Measurements from ENCODE around the gene SF3B2. TPM values are rescaled to one million over a fixed set of nuclear protein-coding genes. Genes with fewer than 3 reads are reported as not detected.
"Not testable (repeated sequence)": the region's sequence is repeated elsewhere in the genome, so short reads cannot be mapped to it uniquely, and the experiment has no call there.

Gene SF3B2
- total RNA-seq, 2 donors from 2014 or later: 62.5 to 111 TPM

DNA sequence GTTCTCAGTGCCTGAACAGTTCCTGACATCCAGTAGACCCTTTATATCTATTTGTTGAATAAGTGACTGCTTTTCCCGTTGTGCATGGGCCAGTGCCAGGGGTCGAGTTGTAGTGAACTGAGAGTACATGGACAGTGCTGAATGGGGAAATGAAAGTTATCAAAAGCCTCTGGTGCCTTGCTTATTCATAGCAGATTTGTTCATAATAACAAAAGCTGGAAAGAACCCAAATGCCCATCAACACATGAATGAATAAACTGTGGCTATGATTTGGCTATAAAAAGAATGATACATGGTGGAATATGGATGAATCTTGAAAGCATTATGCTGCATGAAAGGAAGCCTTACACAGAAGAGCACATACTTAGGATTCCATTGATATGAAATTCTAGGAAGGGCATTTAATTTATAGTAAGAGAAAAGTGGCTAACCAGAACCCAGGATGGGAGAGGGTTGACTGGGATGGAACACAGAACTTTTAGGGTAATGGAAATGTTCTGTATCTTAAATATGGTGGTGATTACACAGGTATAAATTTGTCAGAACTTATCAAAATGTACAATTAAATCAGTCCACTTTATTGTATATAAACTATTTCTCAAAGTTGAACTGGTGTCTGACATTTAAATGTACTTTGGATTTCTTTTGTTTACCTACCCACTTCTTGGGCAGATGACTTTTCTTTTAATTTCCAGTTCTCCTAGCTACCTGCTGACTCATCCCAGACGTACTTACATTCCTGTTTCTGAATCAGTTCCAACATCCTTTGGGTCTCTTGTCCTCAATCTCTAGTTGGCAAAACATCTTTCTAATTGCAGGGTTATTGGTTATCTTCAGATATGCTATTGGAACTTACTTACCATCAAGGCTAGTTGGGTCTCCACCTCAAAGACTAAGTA is 60.7 kb downstream of the SF3B2 start:
- Histone ChIP-seq H3K27ac (peak overlapping the region in 1 of 2 donors; percentile 70), H3K4me3 (no peak overlapping the region), H3K36me3 (no peaks in the 10 kb centered on the region), H3K9me3 (no peaks in the 10 kb centered on the region), H3K27me3 (no peaks in the 10 kb centered on the region), H3K4me1 (peaks cover 0 to 48% of the 10 kb centered on the region in 2 donors)
- TF ChIP-seq, protein P1, sequence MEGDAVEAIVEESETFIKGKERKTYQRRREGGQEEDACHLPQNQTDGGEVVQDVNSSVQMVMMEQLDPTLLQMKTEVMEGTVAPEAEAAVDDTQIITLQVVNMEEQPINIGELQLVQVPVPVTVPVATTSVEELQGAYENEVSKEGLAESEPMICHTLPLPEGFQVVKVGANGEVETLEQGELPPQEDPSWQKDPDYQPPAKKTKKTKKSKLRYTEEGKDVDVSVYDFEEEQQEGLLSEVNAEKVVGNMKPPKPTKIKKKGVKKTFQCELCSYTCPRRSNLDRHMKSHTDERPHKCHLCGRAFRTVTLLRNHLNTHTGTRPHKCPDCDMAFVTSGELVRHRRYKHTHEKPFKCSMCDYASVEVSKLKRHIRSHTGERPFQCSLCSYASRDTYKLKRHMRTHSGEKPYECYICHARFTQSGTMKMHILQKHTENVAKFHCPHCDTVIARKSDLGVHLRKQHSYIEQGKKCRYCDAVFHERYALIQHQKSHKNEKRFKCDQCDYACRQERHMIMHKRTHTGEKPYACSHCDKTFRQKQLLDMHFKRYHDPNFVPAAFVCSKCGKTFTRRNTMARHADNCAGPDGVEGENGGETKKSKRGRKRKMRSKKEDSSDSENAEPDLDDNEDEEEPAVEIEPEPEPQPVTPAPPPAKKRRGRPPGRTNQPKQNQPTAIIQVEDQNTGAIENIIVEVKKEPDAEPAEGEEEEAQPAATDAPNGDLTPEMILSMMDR (IDR thresholded peaks at IDR 0.05): no peak
- peak; percentile 65 for DNase-seq (ENCODE audit: low spot score)

DNA sequence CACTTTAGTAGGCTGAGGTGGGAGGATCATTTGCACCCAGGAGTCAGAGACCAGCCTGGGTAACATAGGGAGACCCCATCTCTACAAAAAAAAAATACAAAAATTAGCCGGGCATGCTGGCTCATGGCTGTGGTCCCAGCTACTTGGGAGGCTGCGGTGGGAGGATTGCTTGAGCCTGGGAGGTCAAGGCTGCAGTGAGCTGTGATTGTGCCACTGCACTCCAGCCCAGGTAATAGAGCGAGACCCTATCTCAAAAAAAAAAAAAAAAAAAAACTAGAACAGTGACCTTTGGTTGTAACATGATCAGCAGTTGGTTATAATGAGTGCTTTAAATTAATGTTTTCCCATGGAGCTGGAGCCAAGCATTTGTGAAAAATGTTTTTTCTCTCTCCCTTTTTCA is 62.8 kb downstream of the SF3B2 start:
- not testable (repeated sequence) for H3K27ac ChIP-seq; H3K36me3 ChIP-seq; DNase-seq (ENCODE audit: low spot score); H3K4me3 ChIP-seq; H3K9me3 ChIP-seq; H3K27me3 ChIP-seq
- peaks cover 0 to 60% of the 10 kb centered on the region in 2 donors for H3K4me1 ChIP-seq

DNA sequence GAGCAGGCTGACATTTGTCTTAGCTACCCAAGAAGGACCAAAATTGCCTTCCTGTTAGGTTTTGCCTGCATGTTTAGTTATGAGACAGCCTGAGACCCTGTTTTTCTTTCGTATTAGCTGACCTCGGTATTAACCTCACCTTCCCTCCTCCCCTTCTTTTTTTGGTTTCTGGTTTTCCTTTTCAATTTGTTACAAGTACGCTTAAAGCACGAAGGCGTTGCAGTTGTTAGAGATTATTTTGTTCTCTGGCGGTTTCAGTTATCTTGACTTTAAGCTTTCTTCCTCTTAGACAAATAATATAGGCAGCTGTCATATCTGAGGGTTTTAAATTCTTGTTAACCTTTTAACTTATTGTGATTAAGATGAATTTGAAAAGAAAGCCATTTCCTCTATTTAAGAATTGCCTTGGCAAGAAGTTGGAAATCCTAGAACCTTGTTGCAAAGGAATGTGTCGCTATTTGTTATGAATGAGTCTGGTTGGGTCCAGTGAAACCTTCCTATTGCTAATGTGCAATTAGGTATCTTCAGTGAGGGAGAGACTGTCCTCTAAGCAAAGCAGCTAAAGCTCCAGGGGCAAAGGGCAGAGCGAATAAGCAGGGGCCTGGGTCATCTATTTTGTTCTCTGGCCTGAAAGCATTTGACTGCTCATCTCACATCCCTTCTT is 63.6 kb downstream of the SF3B2 start:
- no peaks in the 10 kb centered on the region for H3K36me3 ChIP-seq
- peaks cover 0 to 60% of the 10 kb centered on the region in 2 donors for H3K4me1 ChIP-seq
- H3K27ac ChIP-seq: peak overlapping the region in 1 of 2 donors; percentile 18
- H3K27me3 ChIP-seq: no peaks in the 10 kb centered on the region
- no peak overlapping the region for H3K4me3 ChIP-seq
- TF ChIP-seq, protein P1 (IDR thresholded peaks at IDR 0.05): no peak
- H3K9me3 ChIP-seq: no peaks in the 10 kb centered on the region
- DNase-seq (ENCODE audit: low spot score): no peak

- peak overlapping the region in 1 of 2 donors; percentile 19 for H3K27ac ChIP-seq
- no peaks in the 10 kb centered on the region for H3K27me3 ChIP-seq
- no peak for DNase-seq (ENCODE audit: low spot score)
- TF ChIP-seq, protein P1 (IDR thresholded peaks at IDR 0.05): no peak
- H3K9me3 ChIP-seq: peaks cover 0 to 1% of the 10 kb centered on the region in 2 donors
- H3K4me1 ChIP-seq: peaks cover 0 to 50% of the 10 kb centered on the region in 2 donors
- H3K4me3 ChIP-seq: no peak overlapping the region
- H3K36me3 ChIP-seq: no peaks in the 10 kb centered on the region
Observed at GRCh38 chr11:66116576-66117361, 64.6 kb downstream of the SF3B2 start.

DNA sequence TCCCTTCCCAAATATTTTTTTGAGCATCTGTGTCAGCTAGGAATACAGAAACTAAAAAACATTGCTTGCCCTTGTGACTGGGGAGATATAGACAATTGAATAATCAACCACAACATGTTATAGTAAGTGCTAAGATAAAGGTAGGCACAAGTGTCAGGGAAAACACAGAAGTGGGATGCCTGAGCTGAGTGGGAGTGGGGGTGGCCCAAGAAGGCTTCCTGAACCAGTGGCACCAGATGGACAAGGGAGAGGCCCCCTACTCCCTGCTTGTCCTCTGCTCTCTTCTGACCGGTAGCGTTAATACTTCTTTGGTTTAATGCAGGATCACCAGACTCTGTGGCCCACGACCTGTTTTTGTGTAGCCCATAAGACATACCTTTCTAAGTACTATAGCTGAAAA is 66.7 kb downstream of the SF3B2 start:
- no peak overlapping the region for H3K4me3 ChIP-seq
- peak overlapping the region; percentile 58 to 88 for H3K27ac ChIP-seq
- TF ChIP-seq, protein P1 (IDR thresholded peaks at IDR 0.05): no peak
- peaks cover 0 to 31% of the 10 kb centered on the region in 2 donors for H3K4me1 ChIP-seq
- H3K36me3 ChIP-seq: no peaks in the 10 kb centered on the region
- no peaks in the 10 kb centered on the region for H3K27me3 ChIP-seq
- no peak for DNase-seq (ENCODE audit: low spot score)
- H3K9me3 ChIP-seq: peaks cover 0 to 4% of the 10 kb centered on the region in 2 donors

Other genes starting within 250 kb of the SF3B2 start
- under 1 TPM; 0.20 to 0.37 TPM for gene SNX32, start 218.4 kb upstream of the SF3B2 start, total RNA-seq
- gene CFL1, start 194.2 kb upstream of the SF3B2 start, total RNA-seq: 100 to 1,000 TPM; 365 to 493 TPM
- gene MUS81, start 191.9 kb upstream of the SF3B2 start, total RNA-seq: 10 to 100 TPM; 23.4 to 26.3 TPM
- 100 to 1,000 TPM; 117 to 156 TPM for gene EFEMP2, start 179.6 kb upstream of the SF3B2 start, total RNA-seq
- 1 to 10 TPM in 1 of 2 donors, under 1 TPM in 1; 0.39 to 1.1 TPM for gene CTSW, start 172.5 kb upstream of the SF3B2 start, total RNA-seq
- gene FIBP, start 163.9 kb upstream of the SF3B2 start, total RNA-seq: 10 to 100 TPM; 50.9 to 82.8 TPM
- gene CCDC85B, start 161.7 kb upstream of the SF3B2 start, total RNA-seq: 100 to 1,000 TPM; 115 to 172 TPM
- 1 to 10 TPM; 4.9 to 6.8 TPM for gene FOSL1, start 152.0 kb upstream of the SF3B2 start, total RNA-seq
- gene C11orf68, start 133.3 kb upstream of the SF3B2 start, total RNA-seq: 10 to 100 TPM; 13.9 to 23.5 TPM
- gene DRAP1, start 132.9 kb upstream of the SF3B2 start, total RNA-seq: 10 to 100 TPM; 72.1 to 83.1 TPM
- not detected for gene TSGA10IP, start 106.9 kb upstream of the SF3B2 start, total RNA-seq
- gene SART1, start 90.6 kb upstream of the SF3B2 start, total RNA-seq: 10 to 100 TPM; 20.7 to 42.5 TPM
- gene EIF1AD, start 50.2 kb upstream of the SF3B2 start, total RNA-seq: 10 to 100 TPM; 17.6 to 25.0 TPM
- 10 to 100 TPM; 66.6 to 85.5 TPM for gene BANF1, start 49.9 kb upstream of the SF3B2 start, total RNA-seq
- gene CST6, start 40.4 kb upstream of the SF3B2 start, total RNA-seq: 1 to 10 TPM; 2.6 to 6.3 TPM
- gene CATSPER1, start 25.9 kb upstream of the SF3B2 start, total RNA-seq: not detected
- gene GAL3ST3, start 3.2 kb upstream of the SF3B2 start, total RNA-seq: 10 to 100 TPM; 22.7 to 29.0 TPM
- gene PACS1, start 17.9 kb downstream of the SF3B2 start, total RNA-seq: 10 to 100 TPM; 47.7 to 88.9 TPM
- gene KLC2, start 205.3 kb downstream of the SF3B2 start, total RNA-seq: 10 to 100 TPM; 17.7 to 29.6 TPM
- gene RAB1B, start 216.3 kb downstream of the SF3B2 start, total RNA-seq: 100 to 1,000 TPM in 1 of 2 donors, 10 to 100 TPM in 1; 95.6 to 115 TPM
- gene CNIH2, start 225.8 kb downstream of the SF3B2 start, total RNA-seq: not detected
- gene YIF1A, start 236.8 kb downstream of the SF3B2 start, total RNA-seq: 100 to 1,000 TPM in 1 of 2 donors, 10 to 100 TPM in 1; 68.1 to 100 TPM
- 1 to 10 TPM; 1.4 to 5.5 TPM for gene TMEM151A, start 239.5 kb downstream of the SF3B2 start, total RNA-seq

Data from right atrium auricular region (tissue), 2 donors.